IPS DF 19.7 (cell line): ENCODE measurements around the gene FMN1.

Source experiments
- DNase-seq: peaks from one replicate; pipeline ENCODE4 v3.0.0-alpha.2; 2013; ENCODE audit warnings: low read depth, low spot score

Gene FMN1

GRCh38 chr15:33013827-33014445 is 180.6 kb downstream of the FMN1 start:
- no peak for DNase-seq

- DNase-seq: no peak
These were observed 182.5 kb downstream of the FMN1 start for GRCh38 chr15:33011976-33012375.

GRCh38 chr15:33009603-33010002 is 184.9 kb downstream of the FMN1 start:
- no peak for DNase-seq

GRCh38 chr15:33009026-33009425 is 185.5 kb downstream of the FMN1 start:
- DNase-seq: no peak

GRCh38 chr15:33008284-33008995 is 186.1 kb downstream of the FMN1 start:
- DNase-seq: no peak

GRCh38 chr15:33007303-33007855 is 187.1 kb downstream of the FMN1 start:
- DNase-seq: no peak

GRCh38 chr15:33005582-33005981 is 188.9 kb downstream of the FMN1 start:
- no peak for DNase-seq

- no peak for DNase-seq
These were observed 192.6 kb downstream of the FMN1 start for GRCh38 chr15:33001926-33002325.

- no peak for DNase-seq
These were observed 195.4 kb downstream of the FMN1 start for GRCh38 chr15:32998979-32999672.

- no peak for DNase-seq
These were observed 196.3 kb downstream of the FMN1 start for GRCh38 chr15:32998182-32998581.

GRCh38 chr15:32994810-32995424 is 199.6 kb downstream of the FMN1 start:
- DNase-seq: no peak

- no peak for DNase-seq
These were observed 201.2 kb downstream of the FMN1 start for GRCh38 chr15:32993285-32993684.

GRCh38 chr15:32991619-32992111 is 202.8 kb downstream of the FMN1 start:
- DNase-seq: no peak

- DNase-seq: no peak
These were observed 204.4 kb downstream of the FMN1 start for GRCh38 chr15:32990071-32990470.

GRCh38 chr15:32987067-32987466 is 207.4 kb downstream of the FMN1 start:
- no peak for DNase-seq

GRCh38 chr15:32986147-32986546 is 208.4 kb downstream of the FMN1 start:
- no peak for DNase-seq

GRCh38 chr15:32983679-32984078 is 210.8 kb downstream of the FMN1 start:
- DNase-seq: no peak

- no peak for DNase-seq
These were observed 212.5 kb downstream of the FMN1 start for GRCh38 chr15:32982001-32982400.

GRCh38 chr15:32981536-32981935 is 213.0 kb downstream of the FMN1 start:
- no peak for DNase-seq

- no peak for DNase-seq
These were observed 214.8 kb downstream of the FMN1 start for GRCh38 chr15:32979710-32980109.

- DNase-seq: no peak
These were observed 217.0 kb downstream of the FMN1 start for GRCh38 chr15:32977506-32977905.

- DNase-seq: no peak
These were observed 219.8 kb downstream of the FMN1 start for GRCh38 chr15:32974691-32975090.
